Endometrium (tissue), 2 donors: ENCODE data around the gene ATN1.
"Not testable (repeated sequence)": the region's sequence is repeated elsewhere in the genome, so short reads cannot be mapped to it uniquely, and the experiment has no call there.

Experiments used
- FAIRE-seq: peaks from 2 replicates; lab custom pipeline; 2012; peaks lifted over from hg19 to GRCh38; lab: Jason Lieb, UNC
- donor health status: control.
- donor health status: control.

ATN1 gene

GRCh38 chr12:6927379-6928021 is at the start of gene ATN1:
Gene ATN1 (plus strand): TSS chr12:6927959. CDS start chr12:6934002, 6,043 bp downstream.
- FAIRE-seq: no peak

- not testable (repeated sequence) for FAIRE-seq
These were observed 47.9 kb upstream of the ATN1 start for GRCh38 chr12:6879824-6880223.

- no peak for FAIRE-seq
These were observed 44.5 kb upstream of the ATN1 start for GRCh38 chr12:6883252-6883651.

- no peak for FAIRE-seq
These were observed 44.1 kb upstream of the ATN1 start for GRCh38 chr12:6883683-6884082.

GRCh38 chr12:6884539-6884938 is 43.2 kb upstream of the ATN1 start:
- FAIRE-seq: no peak

- not testable (repeated sequence) for FAIRE-seq
These were observed 41.4 kb upstream of the ATN1 start for GRCh38 chr12:6886206-6886999.

- FAIRE-seq: no peak
These were observed 40.3 kb upstream of the ATN1 start for GRCh38 chr12:6887460-6887859.

GRCh38 chr12:6888360-6888759 is 39.4 kb upstream of the ATN1 start:
- no peak for FAIRE-seq

GRCh38 chr12:6888794-6889193 is 39.0 kb upstream of the ATN1 start:
- not testable (repeated sequence) for FAIRE-seq

GRCh38 chr12:6889775-6890573 is 37.8 kb upstream of the ATN1 start:
- FAIRE-seq: not testable (repeated sequence)

GRCh38 chr12:6890789-6891645 is 36.7 kb upstream of the ATN1 start:
- FAIRE-seq: no peak

- no peak for FAIRE-seq
These were observed 36.1 kb upstream of the ATN1 start for GRCh38 chr12:6891646-6892001.

- FAIRE-seq: not testable (repeated sequence)
These were observed 35.1 kb upstream of the ATN1 start for GRCh38 chr12:6892683-6893082.

GRCh38 chr12:6894321-6894720 is 33.4 kb upstream of the ATN1 start:
- FAIRE-seq: no peak

GRCh38 chr12:6896846-6897435 is 30.8 kb upstream of the ATN1 start:
- FAIRE-seq: no peak

- FAIRE-seq: no peak
These were observed 28.3 kb upstream of the ATN1 start for GRCh38 chr12:6899427-6899826.

- no peak for FAIRE-seq
These were observed 27.8 kb upstream of the ATN1 start for GRCh38 chr12:6899837-6900519.

- FAIRE-seq: no peak
These were observed 25.3 kb upstream of the ATN1 start for GRCh38 chr12:6902448-6902847.

- FAIRE-seq: no peak
These were observed 24.0 kb upstream of the ATN1 start for GRCh38 chr12:6903722-6904121.

GRCh38 chr12:6904280-6905276 is 23.2 kb upstream of the ATN1 start, which contains the start of gene LRRC23:
Gene LRRC23 (plus strand): TSS chr12:6904822. CDS start chr12:6905634, 812 bp downstream.
- FAIRE-seq: peak; percentile 96
